Colon (tissue), 2 donors: ENCODE results near the gene EGR1.
"Not testable (repeated sequence)": the region's sequence is repeated elsewhere in the genome, so short reads cannot be mapped to it uniquely, and the experiment has no call there.

Source experiments
- FAIRE-seq: peaks from 2 replicates; lab custom pipeline; 2012; peaks lifted over from hg19 to GRCh38; lab: Jason Lieb, UNC
- donor health status: control.
- donor health status: control.

EGR1 gene

DNA sequence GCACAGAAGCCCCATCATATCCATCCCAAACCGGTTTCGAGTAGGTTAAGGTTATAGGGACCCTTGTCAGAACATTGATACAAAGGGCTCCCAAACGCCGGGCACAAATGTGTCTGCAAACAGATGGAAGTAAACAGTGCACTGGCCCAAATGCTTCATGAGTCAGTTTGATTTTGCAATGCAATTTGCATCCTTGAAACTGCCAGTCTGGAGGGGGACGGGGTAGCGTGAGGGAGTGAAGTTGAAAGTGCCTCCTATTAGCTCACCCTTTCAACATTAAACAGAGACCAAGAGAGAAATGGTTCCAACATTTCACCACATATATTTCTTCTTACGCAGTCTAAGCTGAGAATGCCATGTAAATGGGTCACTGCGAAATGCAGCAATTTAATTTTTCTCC, 42.2 kb downstream of the EGR1 start:
- not testable (repeated sequence) for FAIRE-seq

DNA sequence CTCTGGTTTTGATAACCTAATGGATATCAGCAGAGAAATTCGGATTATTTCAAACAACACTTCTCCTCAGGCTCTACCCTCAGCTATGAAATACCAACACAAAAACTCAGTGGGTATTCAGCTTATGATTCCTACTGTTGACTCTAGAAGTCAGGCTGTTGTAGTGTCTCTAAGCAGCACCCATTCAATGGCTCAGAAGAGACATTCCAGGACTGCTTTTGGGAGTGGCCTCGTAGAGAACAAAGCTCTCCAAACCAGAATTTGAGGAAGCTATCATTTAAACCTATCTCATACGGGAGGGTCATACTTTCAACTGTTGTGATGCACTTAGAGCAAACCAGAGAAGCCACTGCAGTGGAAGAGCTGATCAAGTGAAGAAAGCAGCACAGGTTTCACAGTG, 43.7 kb downstream of the EGR1 start:
- FAIRE-seq = no peak

GRCh38 chr5:138514021-138514420, 48.7 kb downstream of the EGR1 start:
- FAIRE-seq = no peak

DNA sequence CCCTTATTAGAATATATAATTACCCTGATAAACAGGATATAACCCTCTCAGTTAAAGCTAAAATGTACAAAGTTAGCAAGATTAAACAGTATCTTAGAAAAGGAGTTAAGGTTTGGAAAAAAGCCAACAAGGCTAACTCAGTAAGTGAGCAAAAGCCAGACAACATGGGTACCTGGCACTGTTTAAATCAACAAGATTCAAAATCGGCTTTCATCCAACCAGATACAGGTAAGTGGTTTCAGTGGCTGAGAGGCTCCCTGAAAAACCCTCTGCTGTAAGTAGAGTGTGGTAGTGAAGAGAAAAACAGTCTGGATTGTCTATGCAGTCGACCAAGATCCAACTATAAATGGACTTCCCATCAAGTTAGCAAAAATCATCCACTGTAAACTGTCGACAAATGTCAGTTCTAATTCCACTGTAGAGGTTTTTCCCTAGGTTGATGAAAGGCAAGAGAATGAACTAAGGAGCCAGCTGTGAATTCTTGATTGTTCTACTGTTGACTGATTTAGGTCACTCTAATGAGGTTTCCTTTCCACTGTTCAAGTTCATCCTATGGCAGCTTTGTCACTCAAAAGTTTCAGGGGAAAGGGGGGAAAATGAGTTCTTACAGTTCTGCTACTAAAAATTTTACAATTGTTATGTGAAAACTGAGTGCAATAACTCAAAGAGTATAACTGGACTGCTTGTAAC, 50.4 kb downstream of the EGR1 start:
- FAIRE-seq = no peak

- FAIRE-seq = no peak
Measured at GRCh38 chr5:138517437-138517836, 52.2 kb downstream of the EGR1 start.
